Endothelial cell of umbilical vein (primary cell): Measurements from ENCODE around the gene FOXO6. TPM values are rescaled to one million over a fixed set of nuclear protein-coding genes. Genes with fewer than 3 reads are reported as not detected.

Experiments
- BruUV-seq: library from RNA; stranded (reverse); fragments of 400-500 nt; replicated peaks from 2 replicates; lab custom pipeline; 2021; lab: Mats Ljungman, UMichigan
- CTCF ChIA-PET: fragments of 300-600, 350-600 bp; sonication (Branson Sonifier 250); formaldehyde crosslinking; loops from one replicate; lab custom pipeline; 2021; ENCODE audit warnings: antibody characterized with exemption, inconsistent platforms; lab: Charles Lee
- POLR2A ChIA-PET: fragments of 300-600, 350-600 bp; sonication (Branson Sonifier 250); formaldehyde crosslinking; loops from one replicate; lab custom pipeline; 2021; ENCODE audit warnings: antibody characterized with exemption, inconsistent platforms; lab: Charles Lee
- DNase-seq: peaks from one replicate; pipeline ENCODE4 v3.0.0-alpha.2; 2011; ENCODE audit warnings: low read depth, low spot score
- FAIRE-seq: peaks from 2 replicates; lab custom pipeline; 2011; peaks lifted over from hg19 to GRCh38; lab: Jason Lieb, UNC
- H2AFZ ChIP-seq: 2 replicates; pipeline ENCODE4 v1.6.0; 2012; ENCODE audit warnings: low read depth, low read length, control low read depth, inconsistent platforms
- H3K27ac ChIP-seq: 2 replicates; pipeline ENCODE4 v1.5.1; 2011; ENCODE audit warnings: low read depth, mild to moderate bottlenecking, control low read depth, low read length, moderate library complexity; ENCODE audit not compliant: insufficient read depth
- H3K27me3 ChIP-seq, 2 experiments: 2 replicates each; pipeline versions ENCODE4 v1.6.0 to v1.6.1; 2011; ENCODE audit warnings: low read length in 2 of 2, mixed read lengths in 1 of 2; ENCODE audit not compliant: control insufficient read depth in 2 of 2, insufficient read depth in 2 of 2
- H3K36me3 ChIP-seq, 2 experiments: 2 replicates in 1 of 2; 3 replicates in 1 of 2; pipeline ENCODE4 v1.5.1; 2011; ENCODE audit warnings: low read length in 2 of 2, mild to moderate bottlenecking in 1 of 2, moderate library complexity in 1 of 2; ENCODE audit not compliant: control insufficient read depth in 2 of 2, insufficient read depth in 2 of 2; ENCODE audit errors: extremely low read depth in 1 of 2
- H3K4me1 ChIP-seq: 3 replicates; pipeline ENCODE4 v1.5.1; 2011; ENCODE audit warnings: mild to moderate bottlenecking, low read length; ENCODE audit not compliant: control insufficient read depth, insufficient read depth; ENCODE audit errors: extremely low read depth
- H3K4me2 ChIP-seq: 2 replicates; pipeline ENCODE4 v1.6.1; 2011; ENCODE audit warnings: low read length, control low read depth, mixed read lengths; ENCODE audit not compliant: insufficient read depth
- H3K4me3 ChIP-seq, 3 experiments: fragments of 200-600 bp in 1 of 3; sonication (generic), shearing (Covaris generic) in 1 of 3; replicated peaks in 1 of 3; 2 replicates each; pipeline ENCODE4 v1.5.1; 2011 to 2016; ENCODE audit warnings: control low read depth in 3 of 3, low read length in 3 of 3, mild to moderate bottlenecking in 2 of 3, inconsistent platforms in 1 of 3, low read depth in 1 of 3, moderate library complexity in 1 of 3; ENCODE audit not compliant: insufficient read depth in 1 of 3
- H3K79me2 ChIP-seq: 2 replicates; pipeline ENCODE4 v1.6.0; 2012; ENCODE audit warnings: low read length, inconsistent platforms; ENCODE audit not compliant: control insufficient read depth, insufficient read depth
- H3K9ac ChIP-seq: replicated peaks from 2 replicates; pipeline ENCODE3; 2011; ENCODE audit warnings: low read length, control low read depth; ENCODE audit not compliant: insufficient read depth; ENCODE audit errors: extremely low read depth
- H3K9me1 ChIP-seq: replicated peaks from 3 replicates; pipeline ENCODE4 v1.6.0; 2011; ENCODE audit warnings: mild to moderate bottlenecking, low read length; ENCODE audit not compliant: control insufficient read depth, insufficient read depth; ENCODE audit errors: extremely low read depth
- H3K9me3 ChIP-seq: replicated peaks from 2 replicates; pipeline ENCODE4 v1.5.1; 2012; ENCODE audit warnings: low read length, inconsistent platforms; ENCODE audit not compliant: control insufficient read depth, insufficient read depth
- H4K20me1 ChIP-seq: replicated peaks from 2 replicates; pipeline ENCODE3; 2011; ENCODE audit warnings: mild to moderate bottlenecking, low read length; ENCODE audit not compliant: control insufficient read depth, insufficient read depth; ENCODE audit errors: extremely low read depth
- CTCF ChIP-seq, 2 donors: IDR thresholded peaks; 1 replicate in 1 of 2; 2 replicates in 1 of 2; pipeline ENCODE4 v1.5.1; 2011; ENCODE audit warnings: low read length in 2 of 2, mild to moderate bottlenecking in 2 of 2, moderate library complexity in 2 of 2, control low read depth in 1 of 2, inconsistent platforms in 1 of 2, low read depth in 1 of 2; ENCODE audit not compliant: insufficient read depth in 1 of 2; ENCODE audit errors: extremely low read depth in 1 of 2
- EZH2 ChIP-seq: IDR thresholded peaks from 2 replicates; pipeline ENCODE4 v1.6.1; 2012; ENCODE audit warnings: borderline replicate concordance, low read depth, mild to moderate bottlenecking, moderate library complexity, low read length, inconsistent platforms; ENCODE audit not compliant: severe bottlenecking
- FOS ChIP-seq: IDR thresholded peaks from 2 replicates; pipeline ENCODE4 v1.6.1; 2011; ENCODE audit warnings: mild to moderate bottlenecking, low read length, moderate library complexity, borderline replicate concordance; ENCODE audit not compliant: insufficient read depth
- GATA2 ChIP-seq: IDR thresholded peaks from 2 replicates; pipeline ENCODE4 v1.7.0; 2011; ENCODE audit warnings: low read depth, mild to moderate bottlenecking, moderate library complexity, mixed read lengths, low read length; ENCODE audit not compliant: insufficient read length, insufficient read depth
- JUN ChIP-seq: IDR thresholded peaks from 2 replicates; pipeline ENCODE4 v1.6.1; 2011; ENCODE audit warnings: borderline replicate concordance, low read depth; ENCODE audit not compliant: insufficient read length, insufficient read depth
- MAX ChIP-seq: IDR thresholded peaks from 2 replicates; pipeline ENCODE4 v1.6.1; 2011; ENCODE audit not compliant: insufficient read depth, insufficient read length
- MYC ChIP-seq: IDR thresholded peaks from one replicate; pipeline ENCODE4 v1.6.1; 2011; ENCODE audit warnings: mild to moderate bottlenecking, low read depth, low read length
- POLR2A ChIP-seq: IDR thresholded peaks from 2 replicates; pipeline ENCODE4 v1.6.1; 2012; ENCODE audit warnings: low read depth, mild to moderate bottlenecking, control low read depth, low read length
- POLR2AphosphoS5 ChIP-seq: IDR thresholded peaks from 2 replicates; pipeline ENCODE4 v1.6.1; 2012; ENCODE audit warnings: low read depth, mild to moderate bottlenecking, control low read depth, low read length, moderate library complexity; ENCODE audit not compliant: insufficient read depth
- dilution Hi-C: fragments of 300-500 bp; cut with MboI; formaldehyde crosslinking; loops from one replicate; pipeline ENCODE4 v1.15.0; 2019; ENCODE audit warnings: low sequenced_read_pairs; ENCODE audit not compliant: extremely low pct_ligation_motif_present
- intact Hi-C: fragments of 100-400 bp; cut with micrococcal nuclease; formaldehyde crosslinking; loops from one replicate; pipeline ENCODE4 v1.10.0; 2022
- polyA plus RNA-seq, 4 experiments: library from polyadenylated mRNA; depleted of rRNA in 3 of 4; stranded (reverse) in 3 of 4; unstranded in 1 of 4; fragments of >200 nt; gene quantifications; 2 replicates each; pipeline versions ENCODE4 v1.2.1 to v1.2.3, GENCODE V29; 2011 to 2012; ENCODE audit warnings: missing spikeins in 1 of 4
- total RNA-seq: library from RNA; stranded (reverse); gene quantifications from 2 replicates; pipeline ENCODE4 v1.2.3, GENCODE V29; 2021

Gene FOXO6
- total and polyA plus RNA-seq, 2 donors (not counting 3 experiments of a cell fraction or from before 2014, with no cell fraction given): 0.04 to 0.38 TPM

- Histone ChIP-seq H3K27ac (peak overlapping the region; percentile 51), H3K27me3 (peaks cover 4 to 6% of the 10 kb centered on the region in 2 experiments), H3K36me3 (no peaks in the 10 kb centered on the region), H4K20me1 (no peaks in the 10 kb centered on the region), H3K9me1 (no peaks in the 10 kb centered on the region), H2AFZ (peak overlapping the region; percentile 94), H3K9ac (no peak overlapping the region), H3K4me3 (peak overlapping the region in 1 of 3 experiments; percentile 29), H3K9me3 (no peaks in the 10 kb centered on the region), H3K79me2 (no peaks in the 10 kb centered on the region), H3K4me1 (peaks cover 15% of the 10 kb centered on the region), H3K4me2 (peak overlapping the region; percentile 66)
- FAIRE-seq: peak; percentile 97
- ChIA-PET POLR2A (no interaction called here), CTCF (interaction anchor here (0.9 to 3.5 kb wide), 12 partner anchors 9 to 90 kb away, joined by 3 to 18 read pairs (median 4); partner anchors contain the start of gene FOXO6)
- BruUV-seq: no TSS peak
- peak; percentile 77 for DNase-seq
- dilution Hi-C loops: no loop called here
- intact Hi-C loops: loop anchor here (1.0 kb wide), 1 partner anchor 19 kb away; the partner anchor contains the start of gene FOXO6
- peak; percentile 59 for TF ChIP-seq JUN
- TF ChIP-seq POLR2A: no peak
- peak; percentile 70 for TF ChIP-seq FOS
- no peak for TF ChIP-seq MAX
These were observed 19.3 kb upstream of the FOXO6 start for GRCh38 chr1:41341772-41342562.

GRCh38 chr1:41342774-41343355, 18.4 kb upstream of the FOXO6 start:
- no peaks in the 10 kb centered on the region for H4K20me1 ChIP-seq
- dilution Hi-C loops: no loop called here
- no peak overlapping the region for H3K4me2 ChIP-seq
- H3K79me2 ChIP-seq: no peaks in the 10 kb centered on the region
- no peak overlapping the region for H3K4me3 ChIP-seq
- no TSS peak for BruUV-seq
- TF ChIP-seq JUN (no peak), CTCF (IDR thresholded peaks at IDR 0.05; ENCODE audit: extremely low read depth in 1 of 2, insufficient read depth in 1 of 2, low read depth in 1 of 2, low read length in 2 of 2) (no peak), POLR2A (no peak), POLR2AphosphoS5 (no peak), FOS (no peak), EZH2 (no peak), MAX (no peak), MYC (no peak), GATA2 (no peak)
- POLR2A ChIA-PET: no interaction called here
- CTCF ChIA-PET: interaction anchor here (1.3 to 3.5 kb wide), 6 partner anchors 12 to 89 kb away, joined by 4 to 18 read pairs (median 6); partner anchors contain the start of gene FOXO6
- no peak overlapping the region for H3K27ac ChIP-seq
- H3K36me3 ChIP-seq: no peaks in the 10 kb centered on the region
- peaks cover 15% of the 10 kb centered on the region for H3K4me1 ChIP-seq
- H2AFZ ChIP-seq: no peak overlapping the region
- intact Hi-C loops: loop anchor here (1.0 kb wide), 1 partner anchor 18 kb away; the partner anchor contains the start of gene FOXO6
- DNase-seq: no peak
- no peaks in the 10 kb centered on the region for H3K9me1 ChIP-seq
- H3K9ac ChIP-seq: no peak overlapping the region
- no peak for FAIRE-seq
- no peaks in the 10 kb centered on the region for H3K9me3 ChIP-seq
- peaks cover 3% of the 10 kb centered on the region in 2 experiments for H3K27me3 ChIP-seq
